HG03558 (cell line): ENCODE results near the gene CANT1.
"Not testable (repeated sequence)": the region's sequence is repeated elsewhere in the genome, so short reads cannot be mapped to it uniquely, and the experiment has no call there.

Experiments used
- ATAC-seq: cut with Tn5 transposase; IDR thresholded peaks from one replicate; pipeline ENCODE4 v1.9.1; 2021; ENCODE audit warnings: moderate number of reproducible peaks; ENCODE audit not compliant: unreplicated experiment; ENCODE audit errors: extremely low read depth

Gene CANT1

DNA sequence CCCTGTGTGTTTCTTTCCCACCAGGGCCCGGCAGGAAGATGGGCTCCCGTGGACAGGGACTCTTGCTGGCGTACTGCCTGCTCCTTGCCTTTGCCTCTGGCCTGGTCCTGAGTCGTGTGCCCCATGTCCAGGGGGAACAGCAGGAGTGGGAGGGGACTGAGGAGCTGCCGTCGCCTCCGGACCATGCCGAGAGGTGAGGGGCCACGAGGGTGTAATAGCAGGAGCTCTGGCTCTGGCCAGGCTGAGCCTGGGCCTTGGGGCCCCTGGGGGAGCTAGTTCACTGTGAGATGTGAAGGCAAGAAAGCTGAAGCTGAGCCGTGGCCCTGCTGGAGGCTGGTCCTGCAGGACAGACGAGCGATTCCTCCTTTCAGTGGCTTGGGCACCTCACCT, 34.4 kb upstream of the CANT1 start:
- ATAC-seq: no peak

DNA sequence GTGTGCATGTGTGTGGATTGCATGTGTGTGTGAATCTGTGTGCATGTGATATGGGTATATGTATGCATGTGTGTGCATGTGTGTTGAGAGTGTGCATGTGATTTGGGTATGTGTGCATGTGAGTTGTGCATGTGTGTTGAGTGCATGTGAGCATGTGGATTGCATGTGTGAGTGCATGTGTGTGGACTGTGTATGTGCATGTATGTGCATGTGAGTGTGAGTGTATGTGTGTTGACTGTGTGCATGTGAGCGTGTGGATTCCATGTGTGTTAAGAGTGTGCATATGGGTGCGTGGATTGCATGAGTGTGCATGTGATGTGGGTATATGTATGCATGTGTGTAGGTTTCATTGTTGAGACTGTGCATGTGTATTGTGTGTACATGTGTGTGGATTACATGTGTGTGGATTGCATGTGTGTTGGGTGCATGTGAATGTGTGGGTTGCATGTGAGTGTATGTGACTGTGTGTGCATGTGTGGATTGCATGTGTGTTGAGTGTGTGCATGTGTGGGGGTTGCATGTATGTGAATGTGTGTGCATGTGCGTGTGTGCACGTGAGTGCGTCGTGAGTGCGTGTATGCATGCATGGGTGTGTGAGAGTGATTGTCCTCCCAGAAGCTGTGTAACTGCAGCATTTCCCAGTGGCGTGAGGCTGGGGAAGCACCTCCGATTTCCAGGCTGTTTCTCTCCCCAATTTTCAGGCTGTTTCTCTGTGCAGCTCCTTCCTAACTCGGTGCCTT, 33.8 kb upstream of the CANT1 start:
- no peak for ATAC-seq

DNA sequence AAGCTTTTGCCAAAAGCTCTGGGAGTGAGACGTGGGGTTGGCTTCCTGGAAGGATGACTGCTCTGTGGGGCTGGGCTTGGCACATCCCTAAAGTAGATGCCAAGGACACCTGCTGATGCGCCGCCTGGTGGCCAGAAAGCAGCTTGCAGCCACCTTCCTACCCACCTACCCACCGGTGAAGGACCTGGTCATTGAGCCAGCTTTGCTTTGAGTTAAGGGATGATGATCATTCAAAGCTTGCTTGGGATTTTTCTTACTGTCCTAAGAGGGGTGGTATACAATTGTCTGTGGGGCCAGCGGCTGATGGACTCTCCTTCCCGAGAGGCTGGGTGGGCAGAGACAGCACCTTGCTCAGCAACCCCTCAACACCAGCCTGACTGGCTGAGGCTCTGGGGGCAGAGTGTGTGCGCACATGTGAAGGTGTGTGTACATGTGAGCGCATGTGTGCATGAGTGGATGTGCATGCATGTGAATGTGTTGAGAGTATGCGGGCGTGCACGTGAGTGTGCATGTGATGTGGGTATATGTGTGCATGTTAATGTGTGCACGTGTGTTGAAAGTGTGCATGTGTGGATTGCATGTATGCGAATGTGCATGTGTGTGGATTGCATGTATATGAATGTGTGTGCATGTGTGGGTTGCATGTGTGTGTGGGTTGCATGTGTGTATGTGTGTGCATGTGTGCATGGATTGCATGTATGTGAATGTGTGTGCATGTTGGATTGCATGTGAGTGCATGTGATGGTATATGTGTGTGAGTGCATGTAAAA, 33.0 kb upstream of the CANT1 start:
- ATAC-seq: no peak

- no peak for ATAC-seq
Measured at GRCh38 chr17:79041723-79042420, 32.3 kb upstream of the CANT1 start.

- no peak for ATAC-seq
Measured at GRCh38 chr17:79041041-79041570, 31.5 kb upstream of the CANT1 start.

- ATAC-seq: no peak
Measured at GRCh38 chr17:79039886-79040285, 30.3 kb upstream of the CANT1 start.

GRCh38 chr17:79039171-79039570, 29.6 kb upstream of the CANT1 start:
- no peak for ATAC-seq

GRCh38 chr17:79038545-79039135, 29.1 kb upstream of the CANT1 start:
- ATAC-seq: no peak

DNA sequence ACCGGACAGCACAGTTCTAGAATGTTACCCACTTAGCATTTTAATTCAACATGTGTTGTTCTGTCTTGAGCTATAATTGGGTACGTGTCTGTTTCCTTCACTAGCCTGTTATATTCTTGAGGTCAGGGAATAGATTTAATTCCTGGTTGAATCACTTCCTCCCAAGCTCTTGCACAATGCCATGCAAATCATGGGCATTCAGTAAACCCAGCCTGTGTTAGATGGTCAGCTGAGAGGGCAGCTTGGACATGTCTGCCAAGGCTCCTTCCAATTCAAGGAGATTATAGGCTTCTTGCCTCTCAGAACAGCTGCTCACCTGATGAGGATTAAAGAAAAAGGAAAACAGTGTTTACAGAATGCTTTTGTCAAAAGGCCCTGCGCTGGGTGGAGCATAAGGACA, 27.0 kb upstream of the CANT1 start:
- no peak for ATAC-seq

- no peak for ATAC-seq
Measured at GRCh38 chr17:79036181-79036580, 26.6 kb upstream of the CANT1 start.

GRCh38 chr17:79035686-79036085, 26.1 kb upstream of the CANT1 start:
- no peak for ATAC-seq

GRCh38 chr17:79034931-79035485, 25.4 kb upstream of the CANT1 start:
- ATAC-seq: no peak

- no peak for ATAC-seq
Measured at GRCh38 chr17:79033741-79034501, 24.4 kb upstream of the CANT1 start.

DNA sequence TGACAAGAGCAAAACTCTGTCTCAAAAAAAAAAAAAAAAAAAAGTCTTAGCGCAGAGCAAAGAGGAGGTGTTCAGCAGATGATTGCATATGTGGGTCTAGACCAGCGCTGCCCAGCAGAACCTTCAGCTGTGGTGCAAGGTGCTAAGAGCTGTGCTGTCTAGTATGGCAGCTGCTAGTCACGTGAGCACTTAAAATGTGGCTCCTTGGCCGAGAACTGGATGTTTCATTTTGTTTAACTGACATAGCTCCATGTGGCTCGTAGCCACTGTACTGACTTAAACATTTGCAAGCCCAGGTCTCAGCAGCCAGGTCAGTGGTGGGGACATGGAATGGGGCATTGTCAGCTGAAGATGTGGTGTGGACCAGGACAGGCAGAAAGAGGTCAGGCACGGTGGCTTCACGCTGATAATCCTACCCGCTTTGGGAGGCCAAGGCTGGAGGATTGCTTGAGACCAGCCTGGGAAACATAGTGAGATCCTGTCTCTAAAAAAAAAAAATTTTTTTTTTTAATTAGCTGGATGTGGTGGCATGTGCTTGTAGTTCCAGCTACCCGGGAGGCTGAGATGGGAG, 23.6 kb upstream of the CANT1 start:
- no peak for ATAC-seq

DNA sequence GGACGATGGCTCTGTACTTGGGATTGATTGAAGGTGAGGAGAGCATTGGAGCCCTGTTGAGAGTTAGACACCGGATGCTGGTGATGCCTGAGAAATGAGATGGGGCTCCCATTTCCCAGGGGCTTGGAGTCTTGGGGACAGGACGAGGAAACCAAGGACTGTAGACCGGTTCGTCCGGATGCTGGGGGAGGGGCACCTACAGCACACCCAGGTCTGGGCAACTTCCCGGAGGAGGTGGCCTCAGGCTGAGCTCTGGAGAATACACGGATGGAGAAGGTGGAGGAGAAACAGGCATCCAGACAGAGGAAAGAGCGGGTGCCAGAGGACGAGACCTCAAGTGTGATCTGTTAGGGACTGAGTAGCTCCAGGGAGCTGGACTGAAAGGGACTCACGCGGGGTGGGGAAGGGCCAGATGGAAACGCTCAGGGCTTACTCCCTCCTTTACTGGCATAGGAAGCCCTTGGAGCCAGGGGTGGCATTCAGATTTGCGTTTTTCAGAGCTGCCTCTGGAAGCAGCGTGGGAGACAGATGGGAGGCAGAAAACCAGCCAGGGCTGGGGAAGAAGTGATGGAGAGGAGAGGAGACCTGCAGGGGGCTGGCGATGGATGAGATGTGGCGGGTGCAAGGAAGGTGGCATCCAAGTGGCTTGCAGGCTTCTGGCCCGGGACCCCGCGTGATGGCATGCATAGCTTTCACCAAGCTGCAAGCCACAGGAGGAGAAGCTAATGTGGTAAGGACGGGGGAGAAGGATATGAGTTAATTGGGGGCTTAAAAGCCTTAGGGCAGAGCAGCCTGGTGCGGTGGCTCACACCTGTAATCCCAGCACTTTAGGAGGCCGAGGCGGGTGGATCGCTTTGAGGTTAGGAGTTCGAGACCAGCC, 22.7 kb upstream of the CANT1 start:
- no peak for ATAC-seq

DNA sequence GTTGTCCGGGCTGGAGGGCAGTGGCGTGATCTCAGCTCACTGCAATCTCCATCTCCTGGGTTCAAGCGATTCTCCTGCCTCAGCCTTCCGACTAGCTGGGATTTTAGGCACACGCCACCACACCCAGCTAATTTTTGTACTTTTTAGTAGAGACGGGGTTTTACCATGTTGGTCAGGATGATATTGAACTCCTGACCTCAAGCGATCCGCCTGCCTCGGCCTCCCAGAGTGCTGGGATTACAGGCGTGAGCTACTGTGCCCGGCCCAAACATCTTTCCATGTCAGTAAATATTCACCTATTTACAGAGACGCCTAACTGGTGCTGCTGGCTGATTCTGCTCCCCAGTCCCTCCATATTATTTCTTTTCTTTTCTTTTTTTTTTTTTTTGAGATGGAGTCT, 21.1 kb upstream of the CANT1 start:
- not testable (repeated sequence) for ATAC-seq

DNA sequence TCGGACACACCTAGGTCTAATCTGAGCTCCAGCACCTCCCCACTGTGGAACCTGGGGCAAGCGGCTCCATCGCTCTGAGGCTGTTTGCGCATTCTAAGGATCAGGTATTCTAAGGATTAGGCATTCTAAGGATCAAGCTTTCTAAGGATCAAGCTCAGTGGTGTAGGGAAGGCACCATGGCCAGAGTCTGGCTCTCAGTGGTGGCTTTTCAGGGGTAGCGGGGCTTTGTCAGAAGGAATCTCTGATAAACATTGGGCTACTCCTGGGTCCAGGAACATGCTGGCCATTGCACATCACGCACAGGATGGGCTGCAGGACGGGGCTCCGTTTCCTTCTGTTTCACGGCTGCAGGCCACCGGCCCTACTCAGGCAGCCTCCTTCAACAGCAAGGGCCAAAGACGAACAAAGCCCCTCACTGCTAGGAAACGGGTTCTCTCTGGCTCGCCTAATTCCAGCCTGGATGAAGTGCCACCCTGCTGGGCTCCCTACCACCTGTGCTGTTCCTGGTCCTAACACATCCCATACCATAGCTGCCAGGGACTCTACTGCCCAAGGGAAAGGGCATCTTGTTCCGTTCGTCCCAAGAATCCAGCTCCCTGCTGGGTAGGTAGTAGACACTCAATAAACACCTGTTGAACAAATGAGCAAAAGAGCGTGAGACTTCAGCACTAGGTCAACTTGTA, 19.9 kb upstream of the CANT1 start:
- ATAC-seq: no peak
